Erythroblast (primary cell): ENCODE measurements around the gene FREM1.

Source experiments
- GATA1 ChIP-seq: IDR thresholded peaks from 2 replicates; pipeline ENCODE4 v1.6.1; 2011; ENCODE audit warnings: low read depth, mild to moderate bottlenecking, control low read depth, low read length, moderate library complexity
- POLR2A ChIP-seq: IDR thresholded peaks from 2 replicates; pipeline ENCODE4 v1.6.1; 2011; ENCODE audit warnings: mild to moderate bottlenecking, low read length

GRCh38 chr9:14888875-14889274, 21.4 kb downstream of the FREM1 start:
- TF ChIP-seq POLR2A (no peak), GATA1 (no peak)
